AG04450 (cell line): Measurements from ENCODE around the gene ANGEL2. TPM values are rescaled to one million over a fixed set of nuclear protein-coding genes. Genes with fewer than 3 reads are reported as not detected.

Source experiments
- CTCF ChIA-PET: fragments of 300-600, 350-600 bp; formaldehyde crosslinking; extraction: SDS; loops from one replicate; lab custom pipeline; 2022; ENCODE audit warnings: antibody characterized with exemption, inconsistent platforms; lab: Charles Lee
- POLR2A ChIA-PET: fragments of 350-600 bp; formaldehyde crosslinking; extraction: SDS; loops from one replicate; lab custom pipeline; 2021; ENCODE audit warnings: antibody characterized with exemption, inconsistent platforms; lab: Yijun Ruan, JAX
- DNase-seq: peaks from one replicate; pipeline ENCODE4 v3.0.0-alpha.2; 2011; ENCODE audit warnings: low read depth, low spot score
- H3K27ac ChIP-seq: one replicate; pipeline ENCODE4 v1.5.1; 2012; ENCODE audit warnings: low read depth, low read length, control low read depth
- H3K27me3 ChIP-seq: one replicate; pipeline ENCODE4 v1.6.0; 2012; ENCODE audit warnings: low read length; ENCODE audit not compliant: control insufficient read depth, insufficient read depth
- H3K4me3 ChIP-seq: 2 replicates; pipeline ENCODE4 v1.5.1; 2011; ENCODE audit warnings: mild to moderate bottlenecking, low read depth, low read length, control low read depth
- H3K9me3 ChIP-seq: 2 replicates; pipeline ENCODE4 v1.5.1; 2012; ENCODE audit warnings: low read length; ENCODE audit not compliant: control insufficient read depth, insufficient read depth
- polyA plus RNA-seq: library from polyadenylated mRNA; depleted of rRNA; stranded (reverse); fragments of >200 nt; gene quantifications from 2 replicates; pipeline ENCODE4 v1.2.3, GENCODE V29; 2011
- TF ChIP-seq, protein P1 (sequence below): IDR thresholded peaks from 2 replicates; pipeline ENCODE4 v1.5.1; 2011; ENCODE audit warnings: low read depth, low read length, control low read depth, inconsistent platforms

ANGEL2 gene
- polyA plus RNA-seq, 1 experiment, result 30.6 TPM

DNA sequence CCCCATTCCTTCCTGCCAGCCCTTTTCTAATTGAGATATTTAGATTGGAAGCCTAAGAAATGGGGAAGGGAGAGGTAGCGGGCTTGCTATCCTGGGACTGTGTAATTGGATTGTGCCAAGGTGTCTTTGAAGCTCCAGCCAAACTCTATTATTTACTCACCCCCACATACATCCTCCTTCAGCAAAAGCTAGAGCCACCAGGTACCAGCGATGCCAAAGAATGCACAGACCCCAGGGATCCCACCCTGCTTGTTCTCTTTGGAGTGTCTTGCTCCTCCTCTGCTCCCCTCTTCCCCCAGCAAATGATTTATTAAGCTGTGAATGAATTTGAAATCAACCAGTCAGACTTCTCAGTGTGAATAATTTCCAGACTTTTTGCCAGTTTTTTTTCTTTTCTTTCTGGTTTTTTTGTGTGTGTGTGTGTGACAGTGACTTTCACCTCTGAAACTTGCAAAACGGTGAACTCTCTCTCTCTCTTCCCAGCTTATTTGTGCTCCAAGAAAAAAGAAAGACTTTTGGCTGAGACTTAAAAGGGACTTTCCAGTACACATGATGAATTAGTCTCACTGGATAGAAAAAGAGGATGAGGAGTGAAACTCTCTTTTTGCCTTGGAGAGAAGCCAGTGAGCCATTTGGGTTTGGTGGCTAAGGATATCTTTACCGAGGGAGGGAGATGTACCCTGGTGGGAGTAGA lies 63.6 kb downstream of the ANGEL2 start:
- TF ChIP-seq, protein P1, sequence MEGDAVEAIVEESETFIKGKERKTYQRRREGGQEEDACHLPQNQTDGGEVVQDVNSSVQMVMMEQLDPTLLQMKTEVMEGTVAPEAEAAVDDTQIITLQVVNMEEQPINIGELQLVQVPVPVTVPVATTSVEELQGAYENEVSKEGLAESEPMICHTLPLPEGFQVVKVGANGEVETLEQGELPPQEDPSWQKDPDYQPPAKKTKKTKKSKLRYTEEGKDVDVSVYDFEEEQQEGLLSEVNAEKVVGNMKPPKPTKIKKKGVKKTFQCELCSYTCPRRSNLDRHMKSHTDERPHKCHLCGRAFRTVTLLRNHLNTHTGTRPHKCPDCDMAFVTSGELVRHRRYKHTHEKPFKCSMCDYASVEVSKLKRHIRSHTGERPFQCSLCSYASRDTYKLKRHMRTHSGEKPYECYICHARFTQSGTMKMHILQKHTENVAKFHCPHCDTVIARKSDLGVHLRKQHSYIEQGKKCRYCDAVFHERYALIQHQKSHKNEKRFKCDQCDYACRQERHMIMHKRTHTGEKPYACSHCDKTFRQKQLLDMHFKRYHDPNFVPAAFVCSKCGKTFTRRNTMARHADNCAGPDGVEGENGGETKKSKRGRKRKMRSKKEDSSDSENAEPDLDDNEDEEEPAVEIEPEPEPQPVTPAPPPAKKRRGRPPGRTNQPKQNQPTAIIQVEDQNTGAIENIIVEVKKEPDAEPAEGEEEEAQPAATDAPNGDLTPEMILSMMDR, result no peak
- DNase-seq, result no peak
- Histone ChIP-seq H3K4me3 (peak overlapping the region; percentile 74), H3K27ac (no peak overlapping the region), H3K27me3 (peaks cover 5% of the 10 kb centered on the region), H3K9me3 (no peaks in the 10 kb centered on the region; the same call in 1 of the 2 replicates)
- CTCF ChIA-PET, result interaction anchor here (0.8 to 2.1 kb wide), 2 partner anchors 16 to 287 kb away, joined by 3 to 12 read pairs; no protein-coding TSS in a partner anchor
- POLR2A ChIA-PET, result no interaction called here

DNA sequence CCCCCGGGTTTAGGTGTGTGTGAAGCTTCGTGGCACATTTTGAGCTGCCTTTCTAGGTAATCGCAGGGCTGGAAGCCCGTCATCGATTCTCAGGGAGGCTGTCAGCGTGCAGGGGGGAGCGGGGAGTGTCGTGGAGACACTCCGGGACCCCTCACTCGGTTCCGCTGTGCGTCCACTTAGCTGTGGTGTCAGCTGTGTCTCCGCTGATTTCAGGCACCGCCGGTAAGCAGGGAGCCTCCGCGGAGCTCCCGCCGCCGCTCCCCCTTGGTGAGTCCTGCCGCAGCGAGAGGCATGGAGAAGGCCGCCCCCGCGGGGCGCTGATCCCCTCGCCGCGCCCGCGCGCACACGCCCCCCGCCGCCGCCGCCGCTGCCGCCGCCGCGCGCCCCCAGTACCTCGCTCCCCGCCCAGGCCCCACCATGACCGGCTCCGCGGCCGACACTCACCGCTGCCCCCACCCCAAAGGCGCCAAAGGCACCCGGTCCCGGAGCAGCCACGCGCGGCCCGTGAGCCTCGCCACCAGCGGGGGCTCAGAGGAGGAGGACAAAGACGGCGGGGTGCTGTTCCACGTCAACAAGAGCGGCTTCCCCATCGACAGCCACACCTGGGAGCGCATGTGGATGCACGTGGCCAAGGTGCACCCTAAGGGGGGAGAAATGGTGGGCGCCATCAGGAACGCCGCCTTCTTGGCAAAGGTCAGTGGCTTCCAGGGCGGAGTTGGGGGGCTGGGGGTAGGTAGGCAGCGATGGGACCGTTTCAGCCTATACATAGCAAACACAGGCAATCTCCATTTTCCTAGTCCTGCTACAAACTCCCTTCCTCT lies 64.3 kb downstream of the ANGEL2 start:
- H3K4me3 ChIP-seq, result peak overlapping the region; percentile 74
- CTCF ChIA-PET, result interaction anchor here (0.8 to 2.1 kb wide), 5 partner anchors 17 to 286 kb away, joined by 3 to 12 read pairs (median 4); no protein-coding TSS in a partner anchor
- H3K27me3 ChIP-seq, result peaks cover 8% of the 10 kb centered on the region
- H3K9me3 ChIP-seq, result no peaks in the 10 kb centered on the region; the same call in 1 of the 2 replicates
- no peak for DNase-seq
- POLR2A ChIA-PET, result interaction anchor here (0.7 kb wide), 1 partner anchor 29 kb away, joined by 3 read pairs; no protein-coding TSS in a partner anchor
- TF ChIP-seq, protein P1, result no peak
- no peak overlapping the region for H3K27ac ChIP-seq

DNA sequence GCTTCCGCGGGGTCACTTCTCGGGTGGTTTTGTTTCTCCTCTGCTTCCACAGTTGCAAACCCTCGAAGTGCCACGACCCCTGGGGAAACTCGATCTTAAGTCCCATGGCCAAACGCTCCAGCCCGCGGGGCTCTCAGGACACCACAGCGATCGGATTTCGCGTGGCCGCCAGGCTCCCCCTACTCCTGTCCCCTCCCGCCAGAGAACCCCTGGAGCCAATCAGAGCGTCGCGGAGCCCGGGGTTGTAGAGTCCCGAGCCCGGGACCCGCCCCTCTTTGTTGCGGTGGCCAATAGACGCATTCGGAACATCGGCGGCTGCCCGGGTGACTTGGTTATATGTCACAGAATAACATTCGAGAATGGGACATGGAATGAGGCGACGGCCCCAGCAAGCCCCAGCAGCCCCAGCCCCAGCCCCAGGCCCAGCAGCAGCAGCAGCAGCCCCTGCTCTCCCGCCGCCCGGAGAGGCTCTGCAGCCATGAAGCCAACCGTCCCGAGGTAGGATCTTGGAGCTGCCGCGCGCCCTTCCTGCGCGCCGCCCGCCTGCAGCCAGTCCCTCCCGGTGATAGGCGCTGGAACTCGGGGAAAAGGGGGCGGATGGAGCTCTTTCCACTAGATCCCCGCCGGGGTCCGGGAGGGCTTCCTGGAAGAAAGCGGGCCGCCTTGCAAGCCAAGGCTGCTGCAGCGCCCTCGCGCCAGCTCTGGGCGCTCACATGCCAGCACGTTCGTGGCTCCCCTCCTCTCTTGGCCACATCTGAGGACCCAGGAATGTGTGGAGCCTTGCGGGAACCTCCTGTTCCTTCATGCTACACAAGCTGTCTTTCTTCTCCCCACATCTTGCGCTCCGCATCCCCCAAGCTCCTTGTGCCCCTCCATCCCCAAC lies 65.2 kb downstream of the ANGEL2 start, which contains the start of gene VASH2:
VASH2 (plus strand) TSS at position 299 of the 883 bp plus-strand sequence. CDS start 1,002 bp downstream, outside the sequence.
- no peak for DNase-seq

DNA sequence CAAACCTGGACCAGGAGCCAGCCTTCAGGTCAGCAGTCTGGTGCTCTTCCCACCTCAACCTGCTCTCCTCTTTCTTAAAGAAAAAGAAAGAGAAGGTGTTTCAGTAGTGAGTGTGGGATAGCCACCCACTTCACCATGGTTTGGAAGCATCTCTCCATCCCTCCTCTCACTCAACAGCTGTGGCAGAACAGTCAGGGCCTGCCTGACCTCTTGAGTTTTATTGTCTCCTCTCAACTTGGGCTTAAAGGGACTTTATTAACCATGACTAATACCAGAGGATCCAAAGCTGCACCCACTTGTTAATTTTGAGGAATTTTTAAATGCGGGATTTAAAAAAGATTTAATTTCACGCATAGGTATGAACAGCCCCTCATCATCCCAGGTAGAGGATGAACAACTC lies 65.9 kb downstream of the ANGEL2 start:
- DNase-seq, result no peak
- ChIA-PET POLR2A (interaction anchor here (1.0 kb wide), 1 partner anchor 25 kb away, joined by 6 read pairs; no protein-coding TSS in a partner anchor), CTCF (interaction anchor here (0.6 to 1.1 kb wide), 2 partner anchors 200 to 494 kb away, joined by 3 read pairs; no protein-coding TSS in a partner anchor)
- Histone ChIP-seq H3K9me3 (no peaks in the 10 kb centered on the region; the same call in 1 of the 2 replicates), H3K27me3 (peaks cover 18% of the 10 kb centered on the region), H3K27ac (no peak overlapping the region), H3K4me3 (peak overlapping the region; percentile 74)
- TF ChIP-seq, protein P1, result no peak

More for the DNA sequence above, 65.2 kb downstream of the ANGEL2 start, which contains the start of gene VASH2:
- Histone ChIP-seq H3K9me3 (no peaks in the 10 kb centered on the region; the same call in 1 of the 2 replicates), H3K4me3 (peak within 1 kb of the TSS; percentile 74), H3K27me3 (peaks cover 15% of the 10 kb centered on the region), H3K27ac (no peak within 1 kb of the TSS)
- POLR2A ChIA-PET, result interaction anchor here (0.6 to 1.0 kb wide), 3 partner anchors 26 to 1366 kb away, joined by 3 to 6 read pairs (median 3); no protein-coding TSS in a partner anchor
- CTCF ChIA-PET, result interaction anchor here (0.6 to 2.1 kb wide), 6 partner anchors 17 to 495 kb away, joined by 3 to 12 read pairs (median 4); no protein-coding TSS in a partner anchor
- TF ChIP-seq, protein P1, result no peak; the same call in 1 of the 2 replicates
